ENCODE measurements around the gene CREB5. TPM values are rescaled to one million over a fixed set of nuclear protein-coding genes. Genes with fewer than 3 reads are reported as not detected.

The CREB5 gene
- total and polyA plus RNA-seq, 11 donors: 7.6 to 38.7 (median 15.2) TPM

DNA sequence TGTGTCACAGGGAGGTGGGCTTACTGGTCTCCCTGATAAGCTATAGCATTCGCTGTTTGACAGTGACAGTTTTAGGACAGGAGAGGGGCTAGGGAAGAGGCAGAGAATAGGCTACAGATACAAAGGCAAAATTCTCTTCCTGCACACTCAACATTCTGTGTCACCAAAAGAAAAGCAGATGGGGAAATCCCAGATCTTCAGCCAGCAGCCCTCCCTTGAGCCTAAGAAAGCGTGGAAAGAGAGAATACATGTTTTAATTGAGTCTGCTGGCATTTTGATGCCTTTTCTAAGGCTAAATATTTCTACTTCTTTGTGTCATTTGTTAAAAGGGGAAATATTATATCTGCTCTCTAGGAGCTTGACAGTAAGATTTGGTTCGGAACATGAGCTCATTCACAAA, 298.8 kb downstream of the CREB5 start:
- Histone ChIP-seq H3K9me3 (no peaks in the 10 kb centered on the region), H3K4me1 (peaks cover 0 to 27% (median 7%) of the 10 kb centered on the region in 12 donors), H3K27ac (peak overlapping the region in 2 of 12 donors; percentile 13 to 41), H3K36me3 (peaks cover 0 to 4% (median 0%) of the 10 kb centered on the region in 9 donors), H3K27me3 (no peaks in the 10 kb centered on the region), H3K4me3 (no peak overlapping the region)
- peak in 3 of 4 donors; percentile 12 to 40 (median 36) for ATAC-seq
- 80 to 89% (median 82%) methylated on average over 3 of the region's 3 CpGs for WGBS, 4 donors
- DNase-seq: no peak
- intact Hi-C loops (cut with DNase I): no loop called here
- no peak for TF ChIP-seq CTCF (IDR thresholded peaks at IDR 0.05)
- no peak for TF ChIP-seq POLR2A (IDR thresholded peaks at IDR 0.05)

DNA sequence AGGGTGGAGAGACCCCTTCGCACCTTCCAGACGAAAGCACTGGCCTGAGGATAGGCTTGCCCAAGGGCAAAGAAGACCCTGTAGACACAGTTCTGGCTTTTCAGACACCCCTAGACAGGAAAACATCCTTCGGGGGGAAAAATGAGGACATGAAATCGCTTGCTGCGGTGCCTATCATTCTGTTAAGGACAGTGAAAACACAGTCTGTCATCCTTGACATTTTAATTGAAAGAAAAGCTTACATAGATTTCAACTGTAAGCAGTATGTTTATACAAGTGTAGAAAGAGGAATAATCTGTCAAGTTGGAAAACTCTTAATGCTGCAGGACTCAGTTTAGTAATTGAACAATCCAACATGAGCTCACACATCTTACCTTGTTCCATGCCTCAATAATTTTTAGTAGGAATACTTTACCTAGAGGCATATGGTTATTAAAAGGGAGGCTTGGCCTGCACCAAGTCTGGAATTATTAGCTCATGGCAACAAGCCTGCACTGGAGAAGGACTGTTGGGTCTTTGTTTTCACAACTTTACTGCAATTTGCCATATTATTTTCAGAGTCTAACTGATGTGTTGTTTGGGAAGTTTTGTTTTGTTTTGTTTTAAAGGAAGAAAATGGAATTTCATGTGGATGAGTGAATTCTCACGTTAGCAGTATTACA, 302.3 kb downstream of the CREB5 start:
- no peaks in the 10 kb centered on the region for H3K9me3 ChIP-seq
- intact Hi-C loops (cut with DNase I): no loop called here
- no peak for ATAC-seq

GRCh38 chr7:28717445-28718054, 305.2 kb downstream of the CREB5 start:
- Histone ChIP-seq H3K4me3 (no peak overlapping the region), H3K4me1 (peaks cover 0 to 15% (median 5%) of the 10 kb centered on the region in 12 donors), H3K36me3 (peaks cover 0 to 37% (median 30%) of the 10 kb centered on the region in 9 donors), H3K9me3 (no peaks in the 10 kb centered on the region), H3K27ac (peak overlapping the region in 2 of 12 donors; percentile 11 to 15), H3K27me3 (no peaks in the 10 kb centered on the region)
- intact Hi-C loops (cut with DNase I): no loop called here
- no peak for DNase-seq
- 82 to 88% (median 87%) methylated on average over 3 of the region's 3 CpGs for WGBS, 4 donors
- TF ChIP-seq CTCF (IDR thresholded peaks at IDR 0.05) (no peak), POLR2A (IDR thresholded peaks at IDR 0.05) (no peak)
- no peak for ATAC-seq

More for the DNA sequence above, 302.3 kb downstream of the CREB5 start:
- no peaks in the 10 kb centered on the region for H3K27me3 ChIP-seq
- H3K4me3 ChIP-seq: no peak overlapping the region
- peaks cover 0 to 18% (median 6%) of the 10 kb centered on the region in 9 donors for H3K36me3 ChIP-seq
- H3K27ac ChIP-seq: no peak overlapping the region
- TF ChIP-seq CTCF (IDR thresholded peaks at IDR 0.05) (no peak), POLR2A (IDR thresholded peaks at IDR 0.05) (no peak)
- DNase-seq: no peak
- 85 to 96% (median 89%) methylated on average over 6 of the region's 6 CpGs for WGBS, 4 donors
- peaks cover 0 to 23% (median 6%) of the 10 kb centered on the region in 12 donors for H3K4me1 ChIP-seq

DNA sequence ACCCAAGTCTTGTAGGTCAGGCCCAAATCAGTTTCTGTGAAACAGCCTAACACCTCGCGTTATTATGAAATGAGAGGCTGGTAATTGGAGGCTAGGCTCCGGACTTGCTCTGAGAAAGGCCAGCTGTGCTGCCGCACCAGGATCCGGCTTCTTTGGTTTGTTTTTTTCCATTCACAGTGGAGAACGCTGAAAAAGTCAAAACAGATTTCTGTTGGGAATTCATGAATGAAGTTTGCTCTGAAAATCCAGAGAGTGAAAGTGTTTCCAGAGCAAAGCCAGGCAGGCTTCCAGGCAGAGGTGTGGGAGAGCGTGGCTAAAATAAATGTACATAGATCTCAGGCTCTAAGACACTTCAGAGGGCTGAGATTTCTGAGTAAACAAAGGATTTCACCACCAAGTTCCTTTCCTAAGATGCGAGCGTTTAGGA, 305.8 kb downstream of the CREB5 start:
- Histone ChIP-seq H3K4me3 (no peak overlapping the region), H3K9me3 (no peaks in the 10 kb centered on the region), H3K27me3 (no peaks in the 10 kb centered on the region), H3K27ac (peak overlapping the region in 3 of 12 donors; percentile 7 to 15 (median 11)), H3K4me1 (peaks cover 0 to 15% (median 5%) of the 10 kb centered on the region in 12 donors), H3K36me3 (peaks cover 0 to 38% (median 31%) of the 10 kb centered on the region in 9 donors)
- intact Hi-C loops (cut with DNase I): no loop called here
- no peak for TF ChIP-seq CTCF (IDR thresholded peaks at IDR 0.05)
- no peak for TF ChIP-seq POLR2A (IDR thresholded peaks at IDR 0.05)
- DNase-seq (peak in 1 of 5 donors; percentile 33), ATAC-seq (peak in 3 of 4 donors; percentile 61 to 88 (median 61))
- 70 to 79% (median 73%) methylated on average over 9 of the region's 9 CpGs for WGBS, 4 donors
